GM12875 (cell line): ENCODE measurements around the gene SFTPD.

Experiments
- H3K4me3 ChIP-seq: one replicate; pipeline ENCODE4 v1.5.1; 2011; ENCODE audit warnings: low read depth, low read length, control low read depth
- CTCF ChIP-seq: IDR thresholded peaks from 2 replicates; pipeline ENCODE4 v1.5.1; 2011; ENCODE audit warnings: low read depth, mild to moderate bottlenecking, control low read depth, inconsistent platforms, low read length, moderate library complexity, borderline replicate concordance; ENCODE audit not compliant: insufficient read depth

SFTPD gene

DNA sequence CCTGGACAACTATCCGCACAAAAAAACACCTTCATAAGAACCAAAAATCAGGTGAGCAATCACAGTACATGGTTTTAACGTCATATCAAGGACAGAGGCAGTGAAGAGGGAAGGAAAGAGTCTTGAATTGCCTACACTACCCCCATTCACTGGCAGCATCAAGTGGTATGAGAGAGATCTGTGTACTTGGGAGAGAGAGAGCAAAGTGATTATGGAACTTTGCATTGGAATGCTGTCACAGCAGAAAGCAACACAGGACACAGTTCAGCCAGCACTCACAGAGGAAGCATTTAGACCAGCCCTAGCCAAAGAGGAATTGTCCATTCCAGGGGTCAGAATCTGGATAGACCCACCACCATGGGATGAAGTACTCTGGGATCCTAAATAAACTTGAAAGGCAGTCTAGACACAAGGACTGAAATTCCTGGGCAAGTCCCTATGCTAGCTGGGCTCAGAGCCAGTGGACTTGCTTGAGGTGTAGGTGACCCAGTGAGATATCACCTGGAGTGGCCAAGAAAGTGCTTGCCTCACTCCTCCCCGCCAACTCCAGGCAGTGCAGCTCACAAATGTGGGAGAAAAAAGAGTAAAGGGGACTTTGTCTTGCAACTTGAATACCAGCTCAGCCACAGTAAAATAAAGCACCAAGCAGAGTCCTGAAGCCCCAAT is 30.5 kb upstream of the SFTPD start:
- H3K4me3 ChIP-seq, result no peak overlapping the region
- no peak for TF ChIP-seq CTCF

- no peak overlapping the region for H3K4me3 ChIP-seq
- TF ChIP-seq CTCF, result no peak
Observed at GRCh38 chr10:79976999-79977398, 28.1 kb upstream of the SFTPD start.

GRCh38 chr10:79970062-79970461 is 21.2 kb upstream of the SFTPD start:
- no peak overlapping the region for H3K4me3 ChIP-seq
- no peak for TF ChIP-seq CTCF

- TF ChIP-seq CTCF, result no peak
- no peak overlapping the region for H3K4me3 ChIP-seq
Observed at GRCh38 chr10:79947787-79948424, 999 bp downstream of the SFTPD start.

GRCh38 chr10:79947083-79947415 is 1.9 kb downstream of the SFTPD start:
- H3K4me3 ChIP-seq, result no peak overlapping the region

DNA sequence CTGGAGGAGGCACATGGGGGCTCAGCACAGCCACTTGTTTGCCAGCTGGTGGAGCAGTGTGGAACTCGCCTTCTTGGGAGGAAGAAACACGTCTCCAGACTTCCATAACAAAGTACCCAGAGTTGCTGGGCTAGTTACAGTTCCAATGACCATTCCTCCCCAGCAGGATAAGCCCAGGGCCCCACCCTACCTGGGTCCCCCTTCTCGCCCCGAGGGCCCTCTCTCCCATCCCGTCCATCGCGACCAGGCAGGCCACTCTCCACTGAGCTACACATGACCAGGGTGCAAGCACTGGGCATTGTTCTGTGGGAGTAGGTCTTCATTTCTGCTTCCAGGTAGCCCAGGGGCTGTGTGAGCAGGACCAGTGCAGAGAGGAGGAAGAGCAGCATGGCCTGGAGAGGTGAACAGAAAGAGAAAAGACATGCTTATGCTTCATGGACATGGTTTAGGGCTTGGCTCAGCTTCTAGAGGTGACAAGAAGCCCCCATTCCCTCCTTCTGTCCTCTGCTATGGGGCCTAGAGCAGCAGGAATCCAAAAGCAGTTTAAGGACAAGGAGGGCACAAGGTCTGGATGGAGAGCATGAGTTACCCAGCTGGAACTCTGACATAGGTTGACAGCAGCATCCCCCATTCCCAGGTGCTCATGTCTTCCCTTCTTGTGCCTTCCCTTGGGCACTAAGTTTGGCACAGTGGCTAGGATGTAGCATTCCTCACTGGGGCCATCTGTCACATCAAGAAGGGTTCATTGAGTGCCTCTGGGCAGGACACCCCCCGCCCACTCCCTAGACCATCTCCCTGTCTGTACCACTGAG is 2.4 kb downstream of the SFTPD start:
- no peak for TF ChIP-seq CTCF

More at GRCh38 chr10:79947083-79947415, 1.9 kb downstream of the SFTPD start:
- TF ChIP-seq CTCF, result no peak

More for the DNA sequence above, 2.4 kb downstream of the SFTPD start:
- H3K4me3 ChIP-seq, result no peak overlapping the region
